ENCODE data around the gene ROBO2.
A peak's percentile ranks its signal among the peaks of the same experiment; 100 is the strongest.

ROBO2 gene, protein sequence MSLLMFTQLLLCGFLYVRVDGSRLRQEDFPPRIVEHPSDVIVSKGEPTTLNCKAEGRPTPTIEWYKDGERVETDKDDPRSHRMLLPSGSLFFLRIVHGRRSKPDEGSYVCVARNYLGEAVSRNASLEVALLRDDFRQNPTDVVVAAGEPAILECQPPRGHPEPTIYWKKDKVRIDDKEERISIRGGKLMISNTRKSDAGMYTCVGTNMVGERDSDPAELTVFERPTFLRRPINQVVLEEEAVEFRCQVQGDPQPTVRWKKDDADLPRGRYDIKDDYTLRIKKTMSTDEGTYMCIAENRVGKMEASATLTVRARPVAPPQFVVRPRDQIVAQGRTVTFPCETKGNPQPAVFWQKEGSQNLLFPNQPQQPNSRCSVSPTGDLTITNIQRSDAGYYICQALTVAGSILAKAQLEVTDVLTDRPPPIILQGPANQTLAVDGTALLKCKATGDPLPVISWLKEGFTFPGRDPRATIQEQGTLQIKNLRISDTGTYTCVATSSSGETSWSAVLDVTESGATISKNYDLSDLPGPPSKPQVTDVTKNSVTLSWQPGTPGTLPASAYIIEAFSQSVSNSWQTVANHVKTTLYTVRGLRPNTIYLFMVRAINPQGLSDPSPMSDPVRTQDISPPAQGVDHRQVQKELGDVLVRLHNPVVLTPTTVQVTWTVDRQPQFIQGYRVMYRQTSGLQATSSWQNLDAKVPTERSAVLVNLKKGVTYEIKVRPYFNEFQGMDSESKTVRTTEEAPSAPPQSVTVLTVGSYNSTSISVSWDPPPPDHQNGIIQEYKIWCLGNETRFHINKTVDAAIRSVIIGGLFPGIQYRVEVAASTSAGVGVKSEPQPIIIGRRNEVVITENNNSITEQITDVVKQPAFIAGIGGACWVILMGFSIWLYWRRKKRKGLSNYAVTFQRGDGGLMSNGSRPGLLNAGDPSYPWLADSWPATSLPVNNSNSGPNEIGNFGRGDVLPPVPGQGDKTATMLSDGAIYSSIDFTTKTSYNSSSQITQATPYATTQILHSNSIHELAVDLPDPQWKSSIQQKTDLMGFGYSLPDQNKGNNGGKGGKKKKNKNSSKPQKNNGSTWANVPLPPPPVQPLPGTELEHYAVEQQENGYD (N-terminal part only)

DNA sequence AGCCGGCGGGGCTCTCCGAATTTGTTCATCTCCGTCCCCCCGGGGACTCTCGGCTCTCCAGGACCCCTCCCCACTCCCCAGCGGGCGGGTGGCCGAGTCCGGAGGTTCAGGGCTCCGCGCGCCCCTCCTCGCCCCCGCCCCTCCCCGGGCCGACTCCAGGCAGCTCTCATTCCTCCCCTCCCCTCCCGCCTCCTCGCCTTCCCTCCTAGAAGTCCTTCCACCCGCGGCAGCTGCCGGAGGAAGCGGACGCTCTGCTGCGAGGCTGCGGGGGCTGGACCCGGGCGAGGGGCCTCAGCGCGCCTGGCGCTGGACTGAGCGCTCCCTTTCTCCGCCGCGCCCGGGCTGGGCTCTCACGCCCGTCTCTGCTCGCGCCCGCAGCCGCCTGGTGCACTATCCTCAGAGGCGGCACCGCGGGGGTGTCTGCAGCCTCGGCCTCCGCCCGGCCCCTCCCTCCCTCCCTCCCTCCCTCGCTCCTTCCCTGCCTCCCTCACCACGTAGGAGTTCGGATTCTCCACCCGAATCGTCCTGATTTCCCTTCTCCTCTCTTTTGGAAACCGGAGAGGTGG is at the start of gene ROBO2:
Gene ROBO2, plus strand, starts transcription at position 494 of the 566 bp plus-strand sequence. CDS start 687 bp downstream, outside the sequence.
- peak; percentile 19 to 93 (median 44) for DNase-seq
- intact Hi-C loops (cut with DNase I): loop anchor here (2.0 to 5.0 kb wide), 3 partner anchors 279 to 1608 kb away; no protein-coding TSS in a partner anchor

- intact Hi-C loops (cut with DNase I): no loop called here
- DNase-seq: no peak
Measured at GRCh38 chr3:76990606-76991005, 49.3 kb upstream of the ROBO2 start.

DNA sequence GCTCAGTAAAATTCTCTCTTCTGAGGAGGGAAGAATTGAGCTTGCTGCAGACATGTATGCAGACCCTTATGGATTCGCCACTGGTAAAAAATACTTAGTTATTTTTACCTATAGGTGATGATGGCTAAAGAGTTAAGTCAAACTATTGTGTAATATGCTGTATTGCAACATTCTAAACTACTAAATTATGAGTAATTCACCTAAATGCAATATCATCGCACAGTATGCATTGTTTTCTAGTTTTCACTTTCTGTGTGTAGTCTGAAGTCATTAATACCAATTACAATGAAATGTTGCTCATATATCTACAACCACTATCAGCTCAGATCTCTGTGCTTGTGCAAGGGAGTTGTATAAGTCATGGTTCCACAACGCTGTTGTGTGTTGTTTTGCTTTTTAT is 48.7 kb upstream of the ROBO2 start:
- no peak for DNase-seq
- intact Hi-C loops (cut with DNase I): no loop called here

DNA sequence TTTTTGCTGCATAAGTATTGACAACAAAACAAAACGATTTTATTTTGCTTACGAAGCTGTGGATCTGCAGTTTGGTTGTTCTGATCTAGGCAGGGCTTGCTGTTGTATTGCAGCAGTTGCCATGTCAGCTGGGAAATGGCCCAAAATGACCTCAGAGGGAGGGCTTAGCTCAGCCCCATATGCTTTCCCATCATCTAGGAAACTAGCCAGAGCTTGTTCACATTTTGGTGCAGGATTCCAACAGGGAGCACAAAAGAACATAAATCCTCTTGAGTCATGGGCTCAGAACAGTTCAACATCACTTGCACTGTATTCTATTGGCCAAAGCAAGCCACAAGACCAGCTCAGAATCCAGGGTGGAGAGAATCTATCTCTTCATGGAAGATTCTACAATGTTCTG is 42.2 kb upstream of the ROBO2 start:
- intact Hi-C loops (cut with DNase I): no loop called here
- DNase-seq: peak in 1 of 10 donors; percentile 71

GRCh38 chr3:76998555-76998954 is 41.3 kb upstream of the ROBO2 start:
- no peak for DNase-seq
- intact Hi-C loops (cut with DNase I): no loop called here

- intact Hi-C loops (cut with DNase I): no loop called here
- DNase-seq: no peak
Measured at GRCh38 chr3:77001062-77001701, 38.7 kb upstream of the ROBO2 start.

- no peak for DNase-seq
- intact Hi-C loops (cut with DNase I): no loop called here
Measured at GRCh38 chr3:77014226-77014625, 25.7 kb upstream of the ROBO2 start.

DNA sequence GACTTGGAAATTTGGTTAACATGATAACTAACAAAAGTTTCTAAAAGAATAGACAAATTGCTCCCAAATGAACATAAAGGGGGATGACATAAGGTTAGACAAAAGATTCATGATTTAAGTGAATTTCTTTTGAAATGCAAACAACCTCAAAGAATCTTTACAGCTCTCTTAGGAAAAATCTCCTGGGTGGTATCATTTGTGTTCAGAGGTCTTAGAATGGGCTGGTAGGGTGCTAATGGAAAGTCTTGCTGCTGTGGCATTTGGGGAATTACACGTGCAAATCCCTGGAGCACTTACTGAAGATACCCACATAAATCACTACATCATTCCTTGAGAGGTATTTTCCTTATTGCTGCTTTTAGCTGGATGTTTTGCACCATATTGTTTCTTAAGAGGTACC is 14.4 kb upstream of the ROBO2 start:
- intact Hi-C loops (cut with DNase I): no loop called here
- DNase-seq: no peak

GRCh38 chr3:77026904-77027634 is 12.8 kb upstream of the ROBO2 start:
- no peak for DNase-seq
- intact Hi-C loops (cut with DNase I): no loop called here

DNA sequence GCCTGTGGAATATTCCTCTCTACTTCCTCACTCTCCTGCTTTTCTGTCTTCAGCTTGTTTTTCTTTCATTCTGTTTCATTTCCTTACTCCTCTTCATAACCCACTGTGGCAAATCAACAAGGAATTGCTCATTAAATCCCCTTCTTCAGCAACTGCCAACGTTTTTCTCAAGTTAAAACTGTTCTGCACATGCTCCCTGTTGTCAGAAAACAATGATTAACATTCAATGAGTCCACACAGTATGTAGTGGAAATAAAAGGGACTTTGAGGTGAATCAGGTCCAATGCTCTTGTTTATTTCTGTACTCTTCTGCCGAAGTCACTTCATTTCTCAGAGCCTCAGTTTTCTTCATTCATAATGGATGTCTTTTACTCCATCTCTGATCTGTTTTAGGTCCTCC is 11.9 kb upstream of the ROBO2 start:
- DNase-seq: no peak
- intact Hi-C loops (cut with DNase I): no loop called here

DNA sequence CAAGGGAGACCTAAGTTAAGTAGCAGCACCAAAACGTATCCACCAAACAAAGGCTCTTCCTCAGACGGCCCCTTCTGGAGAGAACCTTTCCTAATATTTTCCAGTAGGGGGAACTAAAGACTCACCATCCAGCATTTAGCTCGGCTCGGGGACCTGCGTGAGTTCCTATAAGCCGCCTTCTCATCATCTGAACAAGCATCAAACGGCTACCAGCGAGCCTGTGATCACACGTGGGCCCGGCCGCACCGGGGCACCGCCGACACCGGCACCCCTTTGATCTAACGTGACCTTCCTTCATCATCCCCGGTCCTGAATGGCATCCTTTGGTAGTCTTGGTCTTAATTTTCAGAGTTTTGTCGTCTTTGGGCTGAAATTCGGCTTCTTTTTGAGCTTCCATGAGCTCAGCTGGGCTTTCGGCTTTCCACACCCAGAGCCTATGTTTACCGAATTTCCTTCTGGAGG is 1.4 kb upstream of the ROBO2 start:
- DNase-seq: peak; percentile 43 to 94 (median 68)
- intact Hi-C loops (cut with DNase I): loop anchor here (1.0 to 5.0 kb wide), 4 partner anchors 217 to 1609 kb away; no protein-coding TSS in a partner anchor

DNA sequence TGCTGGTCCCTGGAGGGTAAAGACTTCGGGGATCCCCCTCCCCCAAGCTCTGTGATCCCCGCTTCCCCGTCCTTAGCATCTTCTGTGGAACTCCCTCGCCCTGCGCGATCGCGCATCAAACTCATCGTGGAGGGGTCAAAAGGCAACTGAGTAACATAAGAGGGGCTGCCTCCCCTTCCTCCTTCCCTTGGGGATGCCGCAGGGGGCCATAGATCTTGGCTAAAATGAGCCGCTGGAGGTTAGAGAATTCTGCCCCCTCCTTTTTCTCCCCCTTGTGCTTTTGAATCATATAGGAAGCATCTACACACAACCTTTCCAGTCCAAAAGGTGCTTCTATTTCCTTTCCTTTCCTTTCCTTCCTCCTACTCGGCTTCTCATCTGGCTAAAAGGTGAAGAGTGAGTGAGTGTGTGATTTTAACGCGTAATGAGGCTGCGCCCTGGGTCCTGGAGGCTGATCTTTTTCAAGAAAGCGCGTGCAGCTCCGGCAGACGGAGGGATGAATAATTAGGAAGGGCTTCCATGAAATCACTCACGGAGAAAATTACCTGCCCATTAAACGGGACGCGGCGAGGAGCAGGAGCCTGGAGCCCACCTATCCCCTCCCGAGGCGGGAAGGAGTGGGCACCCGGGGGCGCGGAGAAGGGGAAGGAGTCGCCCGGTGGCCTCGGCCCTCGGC is 831 bp upstream of the ROBO2 start:
- intact Hi-C loops (cut with DNase I): loop anchor here (1.0 to 5.0 kb wide), 4 partner anchors 216 to 1608 kb away; no protein-coding TSS in a partner anchor
- peak in 7 of 10 donors; percentile 7 to 68 (median 18) for DNase-seq

- intact Hi-C loops (cut with DNase I): no loop called here
- DNase-seq: peak in 2 of 10 donors; percentile 9 to 76
Measured at GRCh38 chr3:77040216-77040615, 317 bp downstream of the ROBO2 start.

- DNase-seq: no peak
Measured at GRCh38 chr3:77040926-77041722, 1.2 kb downstream of the ROBO2 start.

DNA sequence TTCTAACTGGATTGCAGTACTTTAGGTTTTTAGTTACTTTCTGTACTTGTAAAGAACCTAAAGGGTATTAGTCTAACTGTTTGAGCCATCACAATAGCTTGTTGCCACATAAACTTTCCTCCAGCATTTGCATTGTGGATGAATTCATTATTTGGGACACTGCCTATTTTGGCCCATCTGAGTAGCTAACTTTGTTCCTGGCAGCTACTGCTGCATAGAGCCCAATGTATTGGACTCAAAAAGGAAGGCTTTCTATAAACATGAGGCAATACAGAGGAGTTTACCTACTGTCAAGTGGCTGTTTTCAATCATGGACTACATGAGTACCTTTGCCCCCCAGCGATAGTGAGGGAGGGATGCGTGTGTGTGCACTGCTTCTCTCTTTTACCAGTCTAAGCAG is 1.9 kb downstream of the ROBO2 start:
- intact Hi-C loops (cut with DNase I): no loop called here
- peak in 1 of 10 donors; percentile 24 for DNase-seq

More at GRCh38 chr3:77040926-77041722, 1.2 kb downstream of the ROBO2 start:
- intact Hi-C loops (cut with DNase I): no loop called here

DNA sequence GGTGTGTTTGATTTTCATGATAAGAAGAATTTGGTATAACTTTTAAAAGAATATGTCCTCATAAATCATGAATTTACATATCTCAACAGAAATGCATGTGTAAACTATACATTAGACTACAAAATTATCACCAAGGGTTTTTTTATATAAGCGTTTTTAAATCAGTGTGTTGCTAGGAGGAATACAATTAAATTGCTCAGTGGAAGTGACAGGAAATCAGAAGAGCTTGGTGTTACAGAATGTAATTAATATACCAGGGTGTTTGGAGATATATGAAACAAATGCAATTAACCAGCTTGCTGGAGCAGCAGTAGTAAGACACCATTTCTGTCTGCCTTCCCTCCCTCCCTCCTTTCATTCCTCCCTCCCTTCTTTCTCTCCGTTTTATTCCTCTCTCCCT is 2.4 kb downstream of the ROBO2 start:
- intact Hi-C loops (cut with DNase I): no loop called here
- no peak for DNase-seq

DNA sequence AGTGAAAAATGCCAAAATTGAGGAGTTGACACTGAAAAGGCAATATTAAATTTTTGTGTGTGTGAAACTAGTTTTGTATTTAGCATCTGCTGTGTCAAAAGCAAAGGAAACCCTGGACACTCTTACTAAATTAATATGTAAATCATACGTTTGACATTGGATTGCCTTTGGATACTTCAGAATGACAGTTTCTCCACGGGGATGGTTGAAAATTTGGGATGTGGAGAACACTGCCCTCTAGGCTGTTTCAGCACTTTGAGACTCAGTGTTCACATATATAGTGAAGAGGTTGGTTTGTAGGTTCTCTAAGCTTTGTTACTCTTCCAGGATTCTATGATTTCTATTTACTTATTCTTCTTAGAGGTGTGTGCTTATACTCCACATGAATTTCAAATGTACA is 3.0 kb downstream of the ROBO2 start:
- intact Hi-C loops (cut with DNase I): no loop called here
- no peak for DNase-seq

GRCh38 chr3:77045686-77046085 is 5.8 kb downstream of the ROBO2 start:
- no peak for DNase-seq
- intact Hi-C loops (cut with DNase I): no loop called here
